Activated T-cell treated with anti-CD3 and anti-CD28 coated beads, Interleukin-2, amount 50 U/mL, for 48 hours (primary cell): ENCODE measurements around the gene CRTC1.
A peak's percentile ranks its signal among the peaks of the same experiment; 100 is the strongest.

Source experiments
- DNase-seq, 2 experiments: peaks; one replicate each; pipeline ENCODE4 v3.0.0-alpha.2; 2020

The CRTC1 gene

GRCh38 chr19:18683109-18683957 is at the start of gene CRTC1:
Gene CRTC1 (plus strand): TSS chr19:18683680. CDS start chr19:18683703, 23 bp downstream.
- peak; percentile 91 to 93 for DNase-seq

GRCh38 chr19:18634612-18635297 is 48.7 kb upstream of the CRTC1 start:
- DNase-seq, result no peak

GRCh38 chr19:18635831-18636182 is 47.7 kb upstream of the CRTC1 start:
- no peak for DNase-seq

- peak; percentile 100 for DNase-seq
These were observed 47.1 kb upstream of the CRTC1 start for GRCh38 chr19:18636183-18636968.

GRCh38 chr19:18636969-18637629 is 46.4 kb upstream of the CRTC1 start, which contains the start of gene KLHL26:
Gene KLHL26 (plus strand): TSS chr19:18637028. CDS start chr19:18637055, 27 bp downstream.
- no peak for DNase-seq

GRCh38 chr19:18637673-18638630 is 45.5 kb upstream of the CRTC1 start:
- DNase-seq, result no peak

- DNase-seq, result no peak
These were observed 43.7 kb upstream of the CRTC1 start for GRCh38 chr19:18639706-18640243.

- no peak for DNase-seq
These were observed 39.1 kb upstream of the CRTC1 start for GRCh38 chr19:18644196-18645034.

- DNase-seq, result no peak
These were observed 38.4 kb upstream of the CRTC1 start for GRCh38 chr19:18645035-18645511.

GRCh38 chr19:18646535-18647370 is 36.7 kb upstream of the CRTC1 start:
- no peak for DNase-seq

- no peak for DNase-seq
These were observed 36.1 kb upstream of the CRTC1 start for GRCh38 chr19:18647371-18647767.

GRCh38 chr19:18647807-18648206 is 35.7 kb upstream of the CRTC1 start:
- no peak for DNase-seq

- DNase-seq, result no peak
These were observed 34.5 kb upstream of the CRTC1 start for GRCh38 chr19:18648973-18649315.

- DNase-seq, result no peak
These were observed 34.0 kb upstream of the CRTC1 start for GRCh38 chr19:18649371-18650020.

GRCh38 chr19:18650021-18650390 is 33.5 kb upstream of the CRTC1 start:
- DNase-seq, result no peak

GRCh38 chr19:18650468-18651041 is 32.9 kb upstream of the CRTC1 start:
- no peak for DNase-seq

GRCh38 chr19:18651300-18651699 is 32.2 kb upstream of the CRTC1 start:
- DNase-seq, result no peak

- DNase-seq, result no peak
These were observed 31.7 kb upstream of the CRTC1 start for GRCh38 chr19:18651733-18652132.
